ENCODE measurements around the gene FBXW12.
"Not testable (repeated sequence)": the region's sequence is repeated elsewhere in the genome, so short reads cannot be mapped to it uniquely, and the experiment has no call there.

Gene FBXW12, protein sequence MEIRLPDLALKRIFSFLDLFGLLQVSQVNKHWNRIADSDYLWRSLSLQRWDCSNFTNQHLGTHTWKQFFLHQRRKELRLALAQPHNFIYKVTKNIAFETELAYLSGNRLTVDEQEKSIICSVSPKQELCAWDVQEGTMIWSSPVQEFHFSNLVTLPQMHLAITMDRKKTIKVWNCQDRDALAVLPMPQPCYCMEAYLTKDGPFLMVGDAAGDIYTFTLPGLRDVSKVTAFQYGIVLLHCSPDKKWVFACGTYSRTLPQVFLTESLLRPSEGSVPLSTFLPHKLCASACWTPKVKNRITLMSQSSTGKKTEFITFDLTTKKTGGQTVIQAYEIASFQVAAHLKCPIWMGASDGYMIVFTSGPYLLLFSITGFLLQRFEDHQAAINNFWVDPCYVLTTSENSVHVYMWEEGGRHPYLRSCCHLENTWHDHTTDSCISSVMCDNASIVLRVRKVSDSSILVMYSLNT

DNA sequence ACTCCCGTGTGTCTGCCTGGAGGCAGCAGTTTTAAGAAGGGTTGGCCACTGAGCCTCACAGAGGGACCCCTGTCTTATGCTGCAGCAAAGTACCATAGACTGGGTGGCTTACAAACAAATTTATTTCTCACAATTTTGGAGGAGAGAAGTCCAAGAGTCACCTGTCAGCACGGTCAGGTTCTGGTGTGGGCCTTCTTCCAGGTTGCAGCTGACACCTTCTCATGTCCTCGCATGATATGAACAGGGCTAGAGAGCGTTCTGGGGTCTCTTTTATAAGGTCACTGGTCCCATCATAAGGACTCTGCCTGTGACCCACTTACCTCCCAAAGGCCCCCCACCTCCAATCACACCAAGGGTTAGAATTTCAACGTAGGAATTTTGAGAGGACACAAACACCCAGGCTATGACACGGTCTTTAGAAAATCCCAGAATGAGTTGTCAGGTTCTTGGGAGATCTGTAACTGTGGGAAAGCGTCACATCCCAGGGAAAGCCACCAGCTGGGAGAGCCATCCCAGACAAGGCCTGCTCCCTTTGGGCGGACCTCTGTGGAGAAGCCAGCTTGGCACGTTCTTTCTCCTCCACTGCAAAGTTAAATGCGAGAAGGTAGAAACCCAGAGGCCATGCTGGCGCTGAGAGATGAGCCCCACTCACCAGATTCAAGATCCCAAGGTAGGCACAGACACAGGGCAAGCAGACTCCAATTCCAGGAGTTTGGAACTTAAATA is at the start of gene FBXW12:
FBXW12 (plus strand) TSS at position 569 of the 726 bp plus-strand sequence. CDS start 549 bp downstream, outside the sequence.
- DNase-seq: no peak

DNA sequence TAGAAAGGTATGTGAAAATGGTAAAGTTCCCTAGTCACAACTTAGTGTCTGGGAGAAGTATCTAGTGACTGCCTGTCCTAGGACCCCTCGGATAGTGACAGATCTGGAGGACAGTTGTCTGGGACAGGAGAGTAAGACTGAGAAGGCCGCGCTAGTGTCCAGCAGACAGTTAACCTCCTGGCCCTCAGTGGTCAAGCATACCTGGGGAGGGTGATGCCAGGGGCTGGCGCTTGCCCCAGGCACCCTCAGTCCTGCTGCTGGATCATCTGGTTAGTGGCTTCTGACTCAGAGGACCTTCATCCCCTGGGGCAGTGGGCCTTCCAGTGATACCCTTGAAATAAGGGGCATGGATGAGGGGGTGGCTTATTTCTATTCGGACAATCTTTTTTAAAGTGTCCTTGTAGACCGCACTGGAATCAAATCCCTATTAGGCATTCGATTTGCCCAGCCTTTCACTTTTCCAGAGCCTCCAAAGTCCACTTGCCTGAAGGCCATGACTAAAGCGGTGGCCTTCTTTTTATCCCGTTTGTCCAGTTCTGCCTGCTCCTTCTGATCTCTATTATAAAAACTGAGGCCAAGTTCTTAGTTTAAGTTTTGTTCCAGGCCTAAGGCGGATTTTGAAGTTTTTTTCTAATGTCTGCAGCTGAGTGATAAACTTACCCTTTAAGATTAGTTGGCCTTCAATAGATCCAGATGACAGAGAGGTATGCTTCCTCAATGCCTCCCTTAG is 40.1 kb upstream of the FBXW12 start:
- not testable (repeated sequence) for DNase-seq

DNA sequence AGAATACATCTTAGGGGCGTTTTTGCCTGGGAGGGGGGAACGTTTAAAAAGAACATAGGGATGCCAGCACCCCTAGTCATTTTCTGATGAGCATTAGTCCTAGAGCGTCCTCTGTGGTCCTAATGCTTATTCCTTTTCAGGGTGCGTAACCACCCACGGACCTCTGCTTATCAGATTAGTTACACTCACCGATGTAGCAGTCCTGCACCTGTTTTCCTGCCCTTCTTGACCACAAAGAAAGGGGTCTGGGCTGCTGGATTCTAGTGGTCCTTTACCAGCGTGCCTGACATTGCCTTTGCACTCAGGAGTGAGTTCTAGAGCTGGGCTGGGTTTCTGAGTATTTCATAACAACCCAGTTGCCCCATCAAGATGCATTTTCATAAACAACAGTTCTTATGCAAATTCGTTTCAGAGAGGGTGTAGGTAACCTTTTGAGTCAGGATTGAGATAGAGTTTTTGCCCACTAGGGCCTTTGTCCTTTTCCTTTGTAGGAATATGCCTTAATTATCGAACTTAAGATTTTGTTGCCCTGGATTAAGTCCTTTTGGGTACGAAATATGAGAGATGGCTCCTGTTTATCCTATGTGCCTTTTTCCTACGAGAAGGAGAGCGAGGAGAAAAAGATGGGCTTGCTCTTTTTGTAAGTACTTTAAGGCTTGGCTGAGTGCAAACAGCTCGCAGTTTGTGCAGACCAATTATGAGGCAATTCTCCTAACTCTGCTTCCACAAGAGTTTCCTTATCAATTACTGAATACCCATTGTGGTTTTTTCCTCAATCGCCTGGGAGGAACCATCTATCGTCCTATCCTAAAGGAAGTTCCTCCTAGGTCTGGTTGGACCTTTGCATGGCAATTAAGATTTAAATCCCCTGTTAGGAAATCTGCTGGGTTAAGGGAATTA is 38.4 kb upstream of the FBXW12 start, which contains the start of gene SPINK8:
SPINK8 (minus strand) TSS at position 316 of the 900 bp plus-strand sequence. CDS start 5,320 bp downstream, outside the sequence.
- DNase-seq: not testable (repeated sequence)

DNA sequence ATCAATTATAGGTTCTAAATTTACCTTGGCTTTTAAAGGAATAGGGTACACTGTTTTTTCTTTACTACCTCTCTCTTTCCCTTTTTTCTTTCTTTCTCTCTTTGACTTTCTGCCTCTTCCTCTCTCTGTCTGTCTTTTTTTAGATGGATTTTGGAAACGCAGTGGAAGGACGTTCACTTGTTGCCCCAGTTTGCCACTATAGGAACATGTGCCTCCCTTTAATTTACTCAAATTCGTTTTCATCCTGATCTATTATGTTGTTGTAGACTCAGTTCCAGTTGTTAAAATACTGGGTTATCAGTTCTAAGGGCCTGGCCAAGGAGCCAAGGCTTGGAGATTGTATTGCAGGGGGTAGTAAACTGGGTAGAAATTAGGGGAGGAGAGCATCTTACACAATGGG is 37.4 kb upstream of the FBXW12 start:
- DNase-seq: no peak

DNA sequence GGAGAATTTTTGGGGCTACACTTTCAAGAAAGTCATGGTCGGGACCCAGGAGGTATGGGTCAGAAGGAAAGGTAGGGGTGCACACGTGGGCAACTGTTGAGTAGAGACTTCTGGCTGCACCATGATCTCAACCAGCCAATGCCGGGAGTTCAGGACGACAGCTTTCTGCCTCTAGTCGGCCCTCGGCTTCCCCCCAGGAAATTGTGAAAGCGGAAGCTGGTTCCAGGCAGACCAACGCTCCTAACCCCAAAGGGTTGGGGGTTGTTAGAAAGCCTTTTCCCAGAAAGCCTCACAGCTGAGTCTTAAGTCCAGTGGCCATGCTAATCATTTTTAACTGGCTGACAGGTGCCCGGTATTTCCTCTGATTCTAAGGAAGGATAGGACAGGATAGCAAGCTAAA is 36.7 kb upstream of the FBXW12 start:
- DNase-seq: not testable (repeated sequence)

DNA sequence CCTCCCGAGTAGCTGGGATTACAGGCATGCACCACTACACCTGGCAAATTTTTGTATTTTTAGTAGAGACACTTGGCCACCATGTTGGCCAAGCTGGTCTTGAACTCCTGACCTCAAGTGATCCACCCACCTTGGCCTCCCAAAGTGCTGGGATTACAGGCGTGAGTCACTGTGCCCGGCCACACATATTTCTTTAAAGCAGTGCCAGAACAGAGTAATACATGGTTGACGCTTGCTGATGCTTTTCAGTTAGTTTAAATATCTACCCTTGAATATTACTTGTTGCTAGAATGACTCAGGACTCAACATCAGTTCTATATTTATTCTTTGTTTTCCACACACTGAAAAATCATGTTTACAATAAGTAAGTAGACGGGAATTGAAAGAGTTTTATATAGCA is 34.5 kb upstream of the FBXW12 start:
- not testable (repeated sequence) for DNase-seq

DNA sequence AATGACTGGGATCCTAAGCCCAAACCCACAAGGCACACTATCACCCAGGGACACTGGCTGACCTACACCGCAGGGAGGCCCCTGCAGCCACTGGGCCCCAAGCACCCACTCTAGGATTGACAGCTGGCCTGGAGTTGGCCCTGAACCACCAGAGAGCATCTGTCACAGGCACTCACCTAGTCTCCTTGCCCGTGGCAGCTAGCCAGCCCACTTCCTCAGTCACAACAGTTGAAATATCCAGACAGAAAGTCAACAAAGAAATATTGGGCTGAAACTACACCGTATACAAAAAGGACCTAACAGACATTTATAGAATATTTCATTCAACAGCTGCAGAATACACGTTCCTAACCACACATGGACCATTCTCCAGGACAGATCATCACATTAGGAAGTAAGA is 33.4 kb upstream of the FBXW12 start:
- DNase-seq: no peak

DNA sequence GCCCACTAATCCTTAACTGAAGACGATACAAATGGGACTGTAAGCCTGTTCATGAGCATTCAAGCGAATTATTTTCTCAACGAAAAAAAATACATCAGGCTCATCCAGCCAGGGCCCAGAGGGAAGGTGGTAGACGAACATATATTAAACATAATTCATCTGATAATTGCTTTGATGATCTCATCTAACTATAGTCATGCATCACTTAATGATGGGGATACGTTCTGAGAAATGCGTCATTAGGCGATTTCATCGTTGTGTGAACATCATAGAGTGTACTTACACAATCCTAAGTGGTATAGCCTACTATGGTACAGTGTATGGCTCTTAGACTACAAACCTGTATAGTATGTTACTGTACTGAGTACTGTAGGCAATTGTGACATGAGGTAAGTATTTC is 28.6 kb upstream of the FBXW12 start:
- no peak for DNase-seq

DNA sequence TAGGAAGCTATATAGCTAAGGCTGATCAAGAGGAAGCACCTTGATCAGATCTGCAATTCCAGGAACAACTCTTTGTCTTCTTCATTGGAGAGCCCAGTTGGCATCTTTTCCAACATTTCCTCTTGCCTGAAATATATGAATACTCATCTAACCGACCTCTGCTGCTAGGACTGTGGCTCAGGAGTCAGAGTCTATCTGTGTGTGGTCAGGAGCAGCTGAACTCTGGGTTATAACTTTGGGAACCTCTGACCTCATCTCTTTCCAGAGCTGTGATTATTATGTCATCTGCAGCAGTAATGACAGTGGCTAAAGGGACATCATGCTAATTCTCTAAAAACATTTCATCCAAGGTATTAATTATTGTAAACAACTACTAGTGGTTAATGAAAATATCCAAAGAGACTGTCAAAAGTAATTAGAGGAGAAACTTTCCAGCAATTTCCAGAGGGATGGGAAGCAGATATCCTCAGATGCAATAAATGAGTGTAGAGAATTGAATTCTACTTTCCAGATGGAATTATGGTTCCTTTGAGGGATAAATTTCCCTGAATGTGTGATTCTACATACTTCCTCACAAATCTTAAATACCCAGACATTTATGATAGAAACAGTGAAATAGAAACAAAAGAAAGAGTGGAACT is 27.0 kb upstream of the FBXW12 start:
- no peak for DNase-seq

DNA sequence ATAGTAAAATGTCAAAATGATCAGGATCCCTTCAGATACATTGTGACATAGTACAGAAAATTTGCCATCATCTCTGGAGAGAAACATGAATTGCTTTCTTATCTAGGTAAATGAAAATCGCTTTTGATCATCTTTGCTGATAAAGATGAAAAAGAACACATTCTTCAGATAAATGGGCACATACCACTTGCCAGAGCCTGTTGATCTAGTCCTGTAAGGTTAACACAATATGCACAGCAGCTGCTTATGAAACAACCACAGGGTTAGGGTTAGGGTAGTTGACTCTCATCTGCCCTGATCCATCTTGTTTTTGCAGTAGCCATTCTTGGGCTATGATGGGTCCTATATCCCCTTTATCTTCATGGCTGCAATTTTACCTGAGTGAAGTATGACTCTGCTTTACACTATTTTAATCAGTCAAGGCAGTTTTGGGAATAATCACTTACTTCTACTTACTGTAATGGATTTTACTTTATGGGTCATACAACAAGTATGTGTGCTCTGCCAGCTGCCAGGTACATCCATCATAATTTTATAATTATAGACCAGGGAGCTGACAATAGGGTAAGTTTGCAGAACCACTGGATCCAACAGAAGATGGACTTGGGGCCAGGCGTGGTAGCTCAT is 26.0 kb upstream of the FBXW12 start:
- no peak for DNase-seq

DNA sequence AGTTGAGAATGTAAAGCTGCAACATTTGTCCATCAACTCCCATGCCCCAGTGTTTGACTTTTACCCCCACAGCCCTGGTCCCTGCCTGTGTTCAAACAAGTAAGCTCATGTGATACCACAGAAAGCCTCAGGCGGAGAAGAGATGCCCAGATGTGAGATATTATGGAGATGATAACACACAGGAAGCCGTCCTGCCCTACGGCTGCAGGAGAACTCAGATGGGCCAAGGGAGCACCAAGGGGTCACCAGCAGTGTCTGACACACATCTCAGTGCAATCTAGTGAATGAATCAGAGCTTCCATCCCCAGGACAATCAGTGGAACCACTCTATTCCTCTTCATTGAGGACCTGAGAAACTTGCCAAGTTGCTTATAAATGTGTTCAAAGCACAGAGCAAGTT is 24.5 kb upstream of the FBXW12 start:
- no peak for DNase-seq

DNA sequence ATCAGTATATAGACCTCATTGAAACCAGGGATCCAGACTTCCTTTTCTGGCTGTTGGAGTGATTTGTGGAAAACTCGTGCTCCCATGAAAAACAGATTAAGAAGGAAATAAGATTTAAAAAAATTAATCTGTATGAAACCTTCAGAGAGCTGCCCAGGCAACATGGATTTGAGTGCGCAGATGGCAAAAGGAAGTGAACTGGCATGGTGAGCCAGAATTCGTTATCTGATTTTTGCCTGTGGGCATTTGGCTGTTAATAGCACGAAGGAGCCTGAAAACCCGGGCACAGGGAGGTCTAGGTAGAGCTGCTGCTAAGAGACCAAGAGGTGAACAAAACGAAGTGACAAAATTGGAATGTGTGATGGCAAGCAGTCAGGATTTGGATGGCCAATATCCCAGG is 19.5 kb upstream of the FBXW12 start:
- DNase-seq: no peak

DNA sequence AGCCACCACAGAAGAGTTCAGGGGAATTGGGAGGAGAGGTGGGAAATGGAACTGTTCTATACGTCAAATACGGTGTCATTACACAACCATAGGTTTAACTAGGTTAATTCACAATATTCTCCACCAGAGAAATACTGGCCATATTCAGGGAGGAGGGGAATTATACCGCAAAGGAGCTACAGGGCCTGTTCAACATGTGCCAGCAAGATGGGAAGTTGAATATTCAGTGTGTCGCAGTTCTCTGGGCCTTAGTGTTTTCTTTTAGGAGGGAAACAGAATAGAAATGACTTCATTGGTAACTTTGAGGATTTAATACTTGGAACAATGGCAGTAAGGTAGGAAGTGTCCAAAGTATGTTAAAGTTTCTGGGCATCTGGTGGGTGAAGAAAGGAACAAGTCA is 18.0 kb upstream of the FBXW12 start:
- DNase-seq: no peak

DNA sequence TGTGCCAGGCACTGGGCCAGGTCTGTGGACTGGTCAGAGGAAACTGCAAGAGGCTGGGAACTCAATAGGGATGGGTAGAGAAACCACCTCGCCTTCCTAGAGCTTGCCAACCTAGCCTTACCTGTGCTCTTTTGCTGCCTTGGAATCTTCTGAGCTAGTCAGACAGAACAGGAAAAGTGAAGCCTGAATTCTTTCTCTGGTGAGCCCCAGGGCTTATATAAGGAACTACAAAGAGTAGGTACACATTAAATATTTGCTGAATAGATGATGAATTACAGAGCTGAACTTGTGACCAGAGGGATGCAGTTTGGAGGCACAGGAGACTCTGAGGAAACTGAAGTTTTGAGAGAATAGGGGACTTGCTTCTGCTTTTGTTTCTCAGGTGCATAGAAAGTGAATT is 15.6 kb upstream of the FBXW12 start:
- DNase-seq: no peak

DNA sequence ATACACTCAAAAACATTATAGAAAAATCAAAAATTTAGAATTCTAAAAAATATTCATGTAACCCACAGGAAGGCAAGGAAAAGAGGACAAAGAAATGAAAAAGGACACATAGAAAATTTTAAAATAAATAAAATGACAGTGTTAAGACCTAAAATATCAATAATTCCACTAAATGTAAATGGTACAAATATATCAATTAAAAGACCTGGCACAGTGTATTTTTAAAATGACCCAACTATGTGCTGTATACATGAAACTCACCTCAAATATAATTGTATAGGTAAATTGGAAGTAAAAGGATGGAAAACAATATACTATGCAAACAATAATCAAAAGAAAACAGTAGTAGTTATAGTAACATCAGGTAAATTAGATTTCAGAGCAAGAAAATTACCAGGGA is 10.1 kb upstream of the FBXW12 start:
- DNase-seq: no peak

DNA sequence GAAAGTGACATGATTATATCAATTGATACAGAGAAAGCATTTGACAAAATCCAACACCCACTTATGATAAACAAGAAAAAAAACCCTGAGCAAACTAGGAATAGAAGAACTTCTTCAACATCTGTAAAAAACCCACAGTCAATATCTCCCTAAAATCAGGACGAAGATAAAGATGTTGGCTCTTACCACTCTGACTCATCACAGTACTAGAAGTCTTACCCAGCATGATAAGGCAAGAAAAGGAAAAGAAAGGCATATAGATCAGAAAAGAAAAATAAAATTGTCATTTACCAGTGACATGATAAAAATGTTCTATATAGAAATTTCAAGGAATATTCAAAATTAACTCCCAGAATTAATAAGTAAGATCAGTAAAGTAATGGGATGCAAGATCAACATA is 7.2 kb upstream of the FBXW12 start:
- DNase-seq: no peak

DNA sequence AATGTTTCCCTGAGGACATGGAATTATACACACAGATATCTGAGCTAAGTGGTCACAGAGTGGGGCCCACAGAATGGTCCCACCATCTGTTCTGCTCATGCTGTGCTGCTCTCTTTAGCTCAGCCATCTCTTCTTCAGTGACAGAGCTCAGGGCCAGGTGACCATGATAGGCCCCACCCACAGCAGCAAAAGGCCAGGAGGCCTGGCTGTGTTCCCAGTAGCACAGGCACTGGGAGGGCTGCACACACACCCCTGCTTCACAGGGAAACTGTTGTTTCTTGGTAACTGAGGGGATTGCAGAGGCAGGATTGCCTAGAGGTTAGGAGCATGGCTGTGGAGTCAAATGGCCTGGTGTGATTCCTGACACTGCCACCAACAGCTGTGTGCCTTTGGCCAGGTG is 4.8 kb upstream of the FBXW12 start:
- DNase-seq: no peak

DNA sequence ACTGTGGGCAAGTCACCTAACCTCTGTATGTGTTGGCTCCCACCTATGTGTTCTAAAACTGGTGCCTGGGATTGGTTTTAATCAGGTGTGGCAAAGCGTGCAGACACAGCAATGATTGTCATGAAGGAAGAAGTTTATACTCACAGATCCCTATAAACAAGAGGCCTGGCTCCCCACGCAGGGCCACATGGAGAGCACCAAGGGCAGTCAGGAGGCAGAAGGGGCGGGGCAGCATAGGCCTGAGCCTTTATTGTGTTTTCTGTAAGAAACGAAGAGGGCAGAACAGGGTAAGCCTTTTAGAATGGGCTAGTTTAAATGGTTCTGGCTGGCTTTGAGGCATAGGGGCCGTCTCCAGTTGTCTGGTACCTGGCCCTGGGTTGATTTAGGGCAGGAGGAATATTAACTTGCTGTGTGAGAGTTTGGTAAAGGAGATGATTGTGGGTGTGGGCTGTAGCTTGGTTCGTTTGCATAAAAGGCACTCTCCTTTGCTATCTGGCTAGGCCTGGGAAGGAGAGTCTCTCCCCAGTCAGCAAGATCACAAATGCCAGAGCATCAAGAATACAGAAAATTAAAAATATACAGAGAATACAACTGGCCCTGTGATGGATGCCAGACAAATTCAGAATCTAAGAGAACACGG is 2.2 kb upstream of the FBXW12 start:
- DNase-seq: no peak

DNA sequence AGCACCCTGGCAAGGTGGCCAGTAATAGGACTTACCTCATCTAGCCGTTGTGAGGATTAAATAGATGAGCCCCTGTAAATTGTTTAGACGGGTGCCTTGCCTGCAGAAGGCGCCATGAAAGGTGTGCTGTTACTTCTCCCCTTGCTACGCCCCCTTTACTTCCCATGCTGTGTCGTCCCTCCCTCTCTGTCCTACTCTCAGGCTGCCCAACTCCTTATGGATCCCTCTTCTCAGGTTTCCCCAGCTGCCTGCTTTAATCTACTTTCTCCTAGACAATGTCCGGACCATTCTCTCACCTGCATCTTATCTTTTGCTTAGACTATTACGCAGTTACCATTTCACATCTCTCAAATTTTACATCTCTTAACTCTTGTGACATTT is 1.7 kb upstream of the FBXW12 start:
- DNase-seq: no peak

DNA sequence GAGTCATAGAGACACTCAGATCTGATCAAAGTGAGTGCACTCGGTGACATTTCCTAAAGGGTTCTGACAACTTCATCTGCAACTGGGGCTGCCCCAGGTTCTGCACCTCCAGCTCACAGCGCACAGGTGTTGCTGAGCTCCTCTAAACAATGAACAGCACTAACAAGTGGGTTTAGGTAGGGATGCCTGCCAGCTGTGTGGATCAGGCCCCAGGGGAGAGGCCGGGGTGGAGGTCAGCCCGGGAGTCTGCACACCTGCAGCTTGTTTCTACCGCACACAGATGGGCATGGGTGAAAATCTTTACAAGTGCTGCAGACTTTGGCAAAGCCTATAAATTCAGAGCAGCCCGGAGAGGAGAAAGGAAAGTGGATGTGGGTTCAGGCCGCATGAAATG is 355 bp downstream of the FBXW12 start:
- no peak for DNase-seq
